H9 (cell line): ENCODE data around the gene KCNG2. TPM values are rescaled to one million over a fixed set of nuclear protein-coding genes. Genes with fewer than 3 reads are reported as not detected.

ENCODE experiments used
- DNase-seq: peaks from one replicate; pipeline ENCODE4 v3.0.0-alpha.2; 2017
- H2AFZ ChIP-seq: one replicate; pipeline ENCODE4 v1.6.1; 2013; ENCODE audit warnings: mild to moderate bottlenecking, low read length, control low read depth, moderate library complexity
- H2AK5ac ChIP-seq: 2 replicates; pipeline ENCODE4 v1.6.1; 2013; ENCODE audit warnings: low read length, control low read depth, mixed read lengths; ENCODE audit not compliant: insufficient read length
- H2BK120ac ChIP-seq: one replicate; pipeline ENCODE4 v1.6.1; 2013; ENCODE audit warnings: low read depth, mild to moderate bottlenecking, low read length, control low read depth, inconsistent platforms; ENCODE audit not compliant: poor library complexity, severe bottlenecking
- H2BK12ac ChIP-seq: 2 replicates; pipeline ENCODE4 v1.6.1; 2013; ENCODE audit warnings: low read length, control low read depth, mixed read lengths, low read depth; ENCODE audit not compliant: insufficient read length
- H2BK15ac ChIP-seq: 2 replicates; pipeline ENCODE4 v1.6.1; 2013; ENCODE audit warnings: low read depth, low read length, control low read depth
- H2BK20ac ChIP-seq: one replicate; pipeline ENCODE4 v1.6.1; 2013; ENCODE audit warnings: low read depth, mild to moderate bottlenecking, low read length, control low read depth, inconsistent platforms; ENCODE audit not compliant: poor library complexity, severe bottlenecking
- H2BK5ac ChIP-seq: 2 replicates; pipeline ENCODE4 v1.6.1; 2013; ENCODE audit warnings: low read length, control low read depth, mixed read lengths; ENCODE audit not compliant: insufficient read length
- H3K14ac ChIP-seq: 2 replicates; pipeline ENCODE4 v1.6.1; 2013; ENCODE audit warnings: low read length, control low read depth; ENCODE audit not compliant: insufficient read depth
- H3K18ac ChIP-seq: 2 replicates; pipeline ENCODE4 v1.6.1; 2013; ENCODE audit warnings: low read depth, mild to moderate bottlenecking, mixed read lengths, low read length, control low read depth; ENCODE audit not compliant: insufficient read length
- H3K23ac ChIP-seq: 2 replicates; pipeline ENCODE4 v1.6.1; 2013; ENCODE audit warnings: low read length, control low read depth, mixed read lengths, low read depth; ENCODE audit not compliant: insufficient read length
- H3K23me2 ChIP-seq: 2 replicates; pipeline ENCODE4 v1.6.1; 2013; ENCODE audit warnings: low read depth, mild to moderate bottlenecking, mixed read lengths, low read length, control low read depth; ENCODE audit not compliant: insufficient read length, poor library complexity, severe bottlenecking
- H3K27ac ChIP-seq: 2 replicates; pipeline ENCODE4 v1.5.1; 2013; ENCODE audit warnings: low read length, control low read depth, mixed read lengths, low read depth; ENCODE audit not compliant: insufficient read length
- H3K27me3 ChIP-seq: 2 replicates; pipeline ENCODE4 v1.6.1; 2013; ENCODE audit warnings: low read length, control low read depth, inconsistent platforms; ENCODE audit not compliant: insufficient read depth
- H3K4ac ChIP-seq: 2 replicates; pipeline ENCODE4 v1.6.1; 2013; ENCODE audit warnings: low read depth, mild to moderate bottlenecking, control low read depth, inconsistent platforms, low read length, moderate library complexity
- H3K4me1 ChIP-seq: 2 replicates; pipeline ENCODE4 v1.6.1; 2013; ENCODE audit warnings: low read length, control low read depth, inconsistent platforms; ENCODE audit not compliant: insufficient read depth
- H3K4me2 ChIP-seq: 2 replicates; pipeline ENCODE4 v1.6.1; 2013; ENCODE audit warnings: low read length, control low read depth, mixed read lengths; ENCODE audit not compliant: insufficient read length, insufficient read depth
- H3K56ac ChIP-seq: 2 replicates; pipeline ENCODE4 v1.6.1; 2013; ENCODE audit warnings: low read depth, mild to moderate bottlenecking, mixed read lengths, low read length, control low read depth; ENCODE audit not compliant: insufficient read length
- H3K79me1 ChIP-seq: 2 replicates; pipeline ENCODE4 v1.6.1; 2013; ENCODE audit warnings: low read depth, mild to moderate bottlenecking, moderate library complexity, low read length, control low read depth, inconsistent platforms; ENCODE audit not compliant: insufficient read depth, poor library complexity, severe bottlenecking
- H3K79me2 ChIP-seq: 2 replicates; pipeline ENCODE4 v1.6.1; 2013; ENCODE audit warnings: low read length, control low read depth, inconsistent platforms; ENCODE audit not compliant: insufficient read depth
- H3K9ac ChIP-seq: 2 replicates; pipeline ENCODE4 v1.6.1; 2013; ENCODE audit warnings: low read length, control low read depth, mixed read lengths; ENCODE audit not compliant: insufficient read length; ENCODE audit errors: extremely low read depth
- H3K9me3 ChIP-seq: one replicate; pipeline ENCODE4 v1.6.1; 2013; ENCODE audit warnings: low read depth, low read length, inconsistent platforms; ENCODE audit not compliant: control insufficient read depth
- H3T11ph ChIP-seq: one replicate; pipeline ENCODE4 v1.6.1; 2013; ENCODE audit warnings: mild to moderate bottlenecking, low read length, control low read depth, inconsistent platforms
- H4K20me1 ChIP-seq: one replicate; pipeline ENCODE4 v1.6.1; 2013; ENCODE audit not compliant: control insufficient read depth, insufficient read length, insufficient read depth
- H4K5ac ChIP-seq: 2 replicates; pipeline ENCODE4 v1.6.1; 2013; ENCODE audit warnings: low read depth, mild to moderate bottlenecking, mixed read lengths, low read length, control low read depth; ENCODE audit not compliant: insufficient read length
- H4K8ac ChIP-seq: replicated peaks from 2 replicates; pipeline ENCODE4 v1.6.1; 2013; ENCODE audit warnings: low read length, control low read depth, mixed read lengths, low read depth; ENCODE audit not compliant: insufficient read length
- H4K91ac ChIP-seq: 2 replicates; pipeline ENCODE4 v1.6.1; 2013; ENCODE audit warnings: low read depth, mild to moderate bottlenecking, moderate library complexity, mixed read lengths, low read length, control low read depth; ENCODE audit not compliant: insufficient read length
- H3K27ac Mint-ChIP-seq, 3 experiments: 2 replicates in 2 of 3; 3 replicates in 1 of 3; pipeline ENCODE4 v1.8.0; 2020 to 2021; ENCODE audit warnings: mixed read lengths in 3 of 3, mild to moderate bottlenecking in 1 of 3, moderate library complexity in 1 of 3
- H3K27me3 Mint-ChIP-seq: 2 replicates; pipeline ENCODE4 v1.8.0; 2021; ENCODE audit warnings: low read depth, mild to moderate bottlenecking, moderate library complexity, mixed read lengths
- H3K36me3 Mint-ChIP-seq, 3 experiments: 2 replicates in 2 of 3; 3 replicates in 1 of 3; pipeline ENCODE4 v1.8.0; 2020 to 2021; ENCODE audit warnings: low read depth in 3 of 3, mixed read lengths in 3 of 3; ENCODE audit not compliant: insufficient read depth in 1 of 3
- H3K4me1 Mint-ChIP-seq, 2 experiments: 2 replicates each; pipeline ENCODE4 v1.8.0; 2020; ENCODE audit warnings: mixed read lengths in 2 of 2
- H3K4me3 Mint-ChIP-seq, 2 experiments: 2 replicates in 1 of 2; 3 replicates in 1 of 2; pipeline ENCODE4 v1.8.0; 2020 to 2021; ENCODE audit warnings: mild to moderate bottlenecking in 2 of 2, mixed read lengths in 2 of 2, moderate library complexity in 1 of 2
- H3K9me3 Mint-ChIP-seq, 2 experiments: 2 replicates in 1 of 2; 3 replicates in 1 of 2; pipeline ENCODE4 v1.8.0; 2020; ENCODE audit warnings: mild to moderate bottlenecking in 2 of 2, mixed read lengths in 2 of 2, moderate library complexity in 1 of 2
- CTCF ChIP-seq: fragments of 200-600 bp; sonication (generic); conservative IDR thresholded peaks from 3 replicates; pipeline ENCODE4 v1.8.0; 2021; ENCODE audit warnings: antibody characterized with exemption, mild to moderate bottlenecking
- WGBS: extraction: QIAGEN DNeasy Blood & Tissue Kit; methylation state at CpG from one replicate; pipeline ENCODE4 v1.1.7; 2013; ENCODE audit warnings: missing lambda C conversion rate, low lambda C conversion rate, mixed read lengths; ENCODE audit not compliant: insufficient read length; ENCODE audit errors: extremely low coverage; 5-methylcytosine and 5-hydroxymethylcytosine counted together
- total RNA-seq: library from RNA; stranded (reverse); gene quantifications from 2 replicates; pipeline ENCODE4 v1.2.1, GENCODE V29; 2021

Gene KCNG2
- total RNA-seq, 1 experiment from 2014 or later = 0.15 TPM

GRCh38 chr18:79796016-79796415 is 1.7 kb upstream of the KCNG2 start:
- Histone ChIP-seq H3K4me1 (no peaks in the 10 kb centered on the region; the same call in 1 of the 2 replicates), H3T11ph (no peak overlapping the region), H3K4ac (no peak overlapping the region), H3K79me1 (no peaks in the 10 kb centered on the region), H3K23me2 (peaks cover 3% of the 10 kb centered on the region), H2BK20ac (no peak overlapping the region), H2AK5ac (no peak overlapping the region), H4K20me1 (no peaks in the 10 kb centered on the region), H2BK12ac (no peak overlapping the region), H2BK15ac (no peak overlapping the region), H4K5ac (no peak overlapping the region), H3K9ac (no peak overlapping the region), H3K4me2 (no peak overlapping the region), H3K14ac (no peak overlapping the region), H2BK120ac (no peak overlapping the region), H2BK5ac (no peak overlapping the region), H4K8ac (no peak overlapping the region), H3K18ac (no peak overlapping the region), H2AFZ (no peak overlapping the region), H3K9me3 (no peaks in the 10 kb centered on the region), H4K91ac (no peak overlapping the region), H3K27me3 (peaks cover 26% of the 10 kb centered on the region; the same call in 1 of the 2 replicates), H3K23ac (no peak overlapping the region), H3K79me2 (no peaks in the 10 kb centered on the region), H3K56ac (no peak overlapping the region), H3K27ac (no peak overlapping the region)
- no peak for TF ChIP-seq CTCF
- H3K27me3 Mint-ChIP-seq = peaks cover 85% of the 10 kb centered on the region
- no peaks in the 10 kb centered on the region for H3K36me3 Mint-ChIP-seq
- no peak overlapping the region for H3K4me3 Mint-ChIP-seq
- H3K27ac Mint-ChIP-seq = no peak overlapping the region
- no CpG with 5 or more reads among the region's 7 CpGs for WGBS
- no peak for DNase-seq
- H3K4me1 Mint-ChIP-seq = peaks cover 13 to 15% of the 10 kb centered on the region in 2 experiments
- peaks cover 3% of the 10 kb centered on the region in 2 experiments; a peak in 3 of 5 replicates for H3K9me3 Mint-ChIP-seq
